HT1080 (cell line): Measurements from ENCODE around the gene ARRB1. TPM values are rescaled to one million over a fixed set of nuclear protein-coding genes. Genes with fewer than 3 reads are reported as not detected.
A peak's percentile ranks its signal among the peaks of the same experiment; 100 is the strongest.
"Not testable (repeated sequence)": the region's sequence is repeated elsewhere in the genome, so short reads cannot be mapped to it uniquely, and the experiment has no call there.

ENCODE experiments used
- DNase-seq: peaks from one replicate; pipeline ENCODE4 v3.0.0-alpha.2; 2015; ENCODE audit warnings: low read depth
- total RNA-seq: library from RNA; depleted of rRNA; stranded (reverse); fragments of >200 nt; shearing (Covaris generic); gene quantifications from 2 replicates; pipeline ENCODE4 v1.2.3, GENCODE V29; 2014

Gene ARRB1
- total RNA-seq, 1 experiment from 2014 or later: 10.6 TPM

GRCh38 chr11:75277211-75277805 is 74.2 kb downstream of the ARRB1 start:
- DNase-seq: no peak

DNA sequence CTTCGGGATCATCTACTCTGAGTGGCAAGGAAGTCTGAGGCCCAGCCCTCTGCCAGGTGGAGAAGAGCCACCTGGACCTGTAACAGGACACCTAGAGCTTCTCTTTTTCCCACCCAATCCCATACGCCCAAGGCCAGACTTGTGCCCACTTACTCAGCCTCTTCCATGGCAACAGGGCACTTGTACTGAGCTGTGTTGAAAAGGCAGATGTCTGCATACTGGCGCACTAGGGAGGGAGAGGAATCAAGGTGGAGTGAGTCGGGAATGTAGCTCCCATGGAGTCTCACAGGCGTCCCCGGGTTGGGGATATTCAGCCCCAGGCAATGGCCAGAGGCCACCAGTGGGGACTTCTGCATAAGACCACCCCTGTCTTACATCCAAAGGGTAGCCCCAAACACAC is 74.8 kb downstream of the ARRB1 start:
- DNase-seq: no peak

DNA sequence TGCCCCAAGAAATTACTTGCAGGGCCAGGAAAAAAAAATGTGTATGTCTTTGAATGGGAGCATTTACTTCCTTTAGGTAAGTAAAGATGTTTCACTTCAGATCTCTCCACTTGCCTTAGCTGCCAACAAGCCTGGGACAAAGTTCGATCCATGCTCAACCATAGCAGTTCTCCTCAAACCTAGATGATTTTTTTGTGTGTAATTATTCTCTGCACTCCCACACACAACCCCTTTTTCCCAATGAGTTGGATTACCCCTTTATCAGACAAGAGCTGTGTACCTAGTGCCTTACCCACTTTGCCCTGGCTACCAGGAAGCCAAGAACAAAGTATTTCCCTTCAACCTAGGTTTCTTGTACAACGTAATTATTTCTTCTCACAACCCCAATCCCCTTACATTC is 75.3 kb downstream of the ARRB1 start:
- no peak for DNase-seq

DNA sequence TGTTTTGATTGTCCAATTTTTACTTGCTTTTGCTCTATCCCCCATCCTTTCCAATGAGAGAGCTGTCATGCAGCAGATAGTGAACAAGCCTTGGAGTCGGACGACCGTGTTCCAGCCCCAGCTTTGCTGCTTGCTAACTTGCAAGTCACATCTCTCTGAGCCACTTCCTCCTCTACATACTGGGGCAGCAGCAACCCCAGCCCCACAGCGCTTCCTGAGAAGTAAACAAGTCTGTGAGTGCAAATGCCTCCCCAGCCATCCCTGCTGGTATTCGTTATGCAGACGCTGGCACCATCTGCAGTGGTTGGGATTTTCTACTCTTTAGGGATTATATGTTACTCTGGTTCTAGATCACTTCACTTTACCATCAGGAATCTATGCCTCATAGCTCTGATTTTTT is 75.9 kb downstream of the ARRB1 start:
- DNase-seq: no peak

GRCh38 chr11:75274716-75275115 is 76.7 kb downstream of the ARRB1 start:
- not testable (repeated sequence) for DNase-seq

DNA sequence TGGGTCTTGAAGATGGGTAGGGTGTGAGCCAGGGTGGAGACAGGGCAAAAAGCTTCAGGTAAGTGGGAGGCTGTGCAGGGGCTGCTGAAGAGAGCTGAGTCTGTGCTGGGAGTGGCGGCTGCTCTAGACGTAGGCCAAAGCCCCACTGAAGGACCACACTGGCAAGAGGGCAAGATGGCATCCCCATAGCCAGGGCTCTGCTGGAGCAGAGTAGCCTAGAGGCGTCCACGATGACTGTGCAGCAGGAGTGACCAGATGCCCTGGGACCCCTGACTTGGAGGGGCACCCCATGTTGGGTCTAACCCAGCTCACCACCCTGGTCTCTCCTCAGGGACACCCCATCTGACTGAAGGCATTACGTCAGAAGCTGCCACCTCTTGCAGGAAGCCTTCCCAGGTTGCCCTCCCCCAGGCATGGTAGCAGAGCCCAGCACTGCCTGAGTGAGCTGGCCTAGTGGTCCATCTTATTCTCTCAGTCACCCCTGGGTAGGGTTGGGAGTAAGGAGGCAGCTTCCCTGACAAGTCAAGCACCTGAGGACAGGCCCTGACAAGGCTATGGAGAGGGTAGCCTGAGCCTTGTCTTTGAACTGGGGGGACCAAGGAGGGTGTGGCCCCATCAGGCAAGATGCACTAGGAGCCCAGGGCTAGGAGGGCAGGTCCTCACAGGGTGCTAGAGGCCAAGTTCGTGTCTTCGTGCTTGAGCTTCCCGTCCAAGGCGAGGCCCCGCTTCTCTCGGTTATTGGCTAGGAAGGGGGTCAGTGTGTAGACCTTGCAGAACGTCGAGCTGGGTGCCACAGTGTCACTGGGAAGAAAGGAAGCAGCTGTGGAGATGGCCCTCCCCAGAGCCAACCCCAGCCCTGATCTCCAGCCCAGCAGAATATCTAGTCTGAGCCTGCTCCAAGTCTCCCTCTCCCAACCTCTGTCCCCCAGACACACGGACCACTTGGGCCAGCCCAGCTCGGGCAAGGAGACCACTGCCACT is 77.8 kb downstream of the ARRB1 start:
- no peak for DNase-seq

GRCh38 chr11:75272821-75273301 is 78.6 kb downstream of the ARRB1 start:
- DNase-seq: no peak

GRCh38 chr11:75272391-75272790 is 79.1 kb downstream of the ARRB1 start:
- no peak for DNase-seq

- DNase-seq: no peak
Observed at GRCh38 chr11:75271730-75272129, 79.7 kb downstream of the ARRB1 start.

DNA sequence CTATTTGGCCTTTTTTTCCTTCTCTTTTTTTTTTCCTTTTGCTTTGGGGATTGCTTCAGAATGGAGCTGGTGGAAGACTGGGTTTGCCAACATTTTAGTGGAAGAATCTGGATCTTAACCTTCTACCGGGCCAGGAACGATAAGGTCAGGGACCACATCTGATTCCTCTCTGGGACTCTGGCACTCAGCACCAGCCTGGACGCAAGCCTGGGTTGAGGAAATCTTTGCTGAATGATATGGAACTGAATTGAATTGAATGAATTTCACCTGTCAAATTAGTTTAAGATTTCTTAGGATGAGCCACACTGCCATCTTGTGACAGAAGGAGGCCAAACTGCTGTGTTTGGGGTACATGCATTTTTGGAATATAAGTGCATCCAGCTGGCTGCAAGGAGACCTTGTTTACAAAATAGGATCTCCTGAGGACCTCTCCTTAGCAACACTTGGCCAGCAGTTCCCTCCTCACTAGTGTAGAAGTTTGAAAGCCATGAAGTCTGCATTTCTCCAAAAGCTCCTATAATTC is 80.5 kb downstream of the ARRB1 start:
- peak; percentile 13 for DNase-seq

DNA sequence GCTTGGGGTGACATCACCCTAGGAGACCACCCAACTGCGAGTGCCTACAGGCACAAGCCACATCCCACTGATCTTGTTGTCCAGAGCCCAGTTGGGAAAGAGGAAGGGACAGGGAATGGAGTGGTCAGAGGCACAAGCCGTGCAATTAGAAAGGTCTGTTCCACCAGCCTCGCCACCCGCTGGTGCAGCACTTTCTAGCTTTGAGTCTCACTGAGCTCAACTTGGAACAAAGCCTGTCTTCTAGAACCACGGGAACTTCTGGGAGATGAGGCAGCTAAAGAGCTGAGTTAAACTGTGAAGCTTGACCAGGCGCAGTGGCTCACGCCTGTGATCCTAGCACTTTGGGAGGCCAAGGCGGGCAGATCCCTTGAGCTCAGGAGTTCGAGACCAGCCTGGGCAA is 81.6 kb downstream of the ARRB1 start:
- DNase-seq: no peak

GRCh38 chr11:75269367-75269660 is 82.1 kb downstream of the ARRB1 start:
- no peak for DNase-seq

DNA sequence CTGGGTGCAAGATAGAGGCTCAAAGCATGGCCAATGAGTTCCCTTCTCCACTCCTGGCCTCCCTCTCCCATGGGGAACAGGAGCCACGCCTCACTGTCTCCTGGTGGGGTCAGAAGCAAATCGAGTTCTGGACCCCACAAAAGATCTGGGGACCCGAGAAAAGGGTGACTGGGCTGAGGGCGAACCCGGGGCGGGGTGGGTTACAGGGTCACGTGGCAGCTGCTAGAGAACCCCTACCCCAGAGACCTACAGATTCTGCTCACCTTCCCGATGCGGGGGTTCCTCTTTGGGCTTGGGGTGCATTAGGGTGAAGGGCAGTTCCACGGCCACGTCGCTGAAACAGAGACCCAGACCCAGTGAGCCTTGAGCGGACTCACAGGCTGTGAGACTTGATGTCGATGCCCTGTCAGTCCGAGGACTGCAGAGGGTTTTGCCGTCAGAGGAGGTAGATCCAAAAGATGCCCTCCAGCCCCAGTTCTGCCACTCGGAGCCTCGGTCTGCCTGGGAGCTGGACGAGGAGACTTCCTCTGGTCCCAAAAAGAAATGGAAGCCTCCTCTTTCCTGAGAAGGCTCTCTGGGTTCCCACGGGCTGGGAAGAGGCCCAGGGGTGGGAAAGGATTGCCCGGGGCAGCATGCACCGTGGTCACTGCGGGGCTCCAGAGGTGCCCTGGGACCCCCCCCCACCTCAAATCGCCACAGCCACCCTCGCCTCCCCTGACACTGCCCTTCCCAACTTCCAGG is 82.7 kb downstream of the ARRB1 start:
- no peak for DNase-seq

- DNase-seq: no peak
Observed at GRCh38 chr11:75267171-75267970, 84.1 kb downstream of the ARRB1 start.

GRCh38 chr11:75265851-75266531 is 85.5 kb downstream of the ARRB1 start:
- peak; percentile 25 for DNase-seq

DNA sequence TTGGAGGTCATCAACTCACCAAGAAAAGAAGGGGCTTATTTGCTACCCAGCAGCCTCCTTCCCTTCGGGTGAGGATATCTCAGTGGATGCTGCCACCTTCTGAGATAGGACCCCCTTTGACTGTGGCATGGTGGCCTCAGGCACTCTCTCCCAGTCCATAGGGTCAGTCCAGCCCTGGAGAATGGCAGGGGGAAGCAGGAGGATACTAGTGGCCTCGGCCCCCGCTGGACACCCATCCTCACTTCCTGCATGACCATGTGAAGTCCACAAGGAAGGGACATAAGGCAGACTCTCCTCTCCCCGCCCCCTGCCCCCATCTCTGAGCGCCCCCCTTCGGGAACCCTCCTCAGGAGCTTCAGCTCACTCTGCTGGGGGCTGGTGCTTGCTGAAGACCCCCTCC is 86.5 kb downstream of the ARRB1 start:
- DNase-seq: no peak

GRCh38 chr11:75264356-75264755 is 87.1 kb downstream of the ARRB1 start:
- no peak for DNase-seq

DNA sequence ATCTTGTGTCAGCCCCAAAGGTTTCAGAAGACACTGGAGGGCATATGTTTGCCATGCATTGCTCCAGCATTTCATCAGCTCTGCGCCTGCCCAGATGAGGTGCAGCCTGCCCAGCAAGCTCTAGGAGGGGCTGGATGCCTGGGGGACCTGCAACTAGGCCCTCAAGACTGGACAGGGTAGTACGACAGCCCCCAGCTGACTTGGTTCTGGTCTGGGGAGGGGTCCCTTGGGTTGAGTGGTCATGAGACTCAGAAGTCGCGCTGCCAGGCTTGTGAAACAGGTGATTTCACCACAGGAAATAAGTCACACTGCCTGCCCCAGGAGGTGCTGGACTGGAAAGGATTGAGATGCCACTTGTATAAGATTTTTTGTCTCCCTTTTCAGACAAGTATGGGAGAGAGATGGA is 87.5 kb downstream of the ARRB1 start:
- DNase-seq: peak; percentile 65

- no peak for DNase-seq
Observed at GRCh38 chr11:75262961-75263852, 88.3 kb downstream of the ARRB1 start.
